ENCODE data around the gene FBXO47.

FBXO47 gene

GRCh38 chr17:38947189-38947588 is 20.0 kb downstream of the FBXO47 start (continued):
- TF ChIP-seq ZNF48 (tag by site-specific recombination; IDR thresholded peaks at IDR 0.05), result no peak
- no peak for TF ChIP-seq PBX3 (CRISPR knock-in tag; IDR thresholded peaks at IDR 0.05)
- TF ChIP-seq ZNF596 (tag by site-specific recombination; IDR thresholded peaks at IDR 0.05), result no peak
- no peak for TF ChIP-seq ZNF211 (tag by site-specific recombination; IDR thresholded peaks at IDR 0.05; ENCODE audit: low read depth)
- TF ChIP-seq SP2 (tag by site-specific recombination; IDR thresholded peaks at IDR 0.05), result no peak
- no peak for TF ChIP-seq ZNF398 (tag by site-specific recombination; IDR thresholded peaks at IDR 0.05)
- TF ChIP-seq KLF10 (tag by site-specific recombination; IDR thresholded peaks at IDR 0.05), result no peak
- TF ChIP-seq ZNF157 (tag by site-specific recombination; IDR thresholded peaks at IDR 0.05), result no peak
- no peak for TF ChIP-seq ZNF24 (tag by site-specific recombination; IDR thresholded peaks at IDR 0.05)
- no peak for TF ChIP-seq ZNF473 (tag by site-specific recombination; IDR thresholded peaks at IDR 0.05)
- no peak for TF ChIP-seq ZSCAN16 (tag by site-specific recombination; IDR thresholded peaks at IDR 0.05)

- TF ChIP-seq ZNF707 (tag by site-specific recombination; IDR thresholded peaks at IDR 0.05), result no peak
- no peak for TF ChIP-seq KLF1 (tag by site-specific recombination; IDR thresholded peaks at IDR 0.05)
- Histone ChIP-seq H3K27ac (ENCODE audit: extremely low read depth, low read depth, low read length) (no peak overlapping the region), H3K36me3 (ENCODE audit: control insufficient read depth in 2 of 2, insufficient read depth in 1 of 2, low read length in 2 of 2) (no peaks in the 10 kb centered on the region), H3K9me3 (ENCODE audit: control insufficient read depth, insufficient read depth, low read depth, low read length) (no peaks in the 10 kb centered on the region), H3K4me1 (ENCODE audit: control insufficient read depth, insufficient read depth, low read length) (no peaks in the 10 kb centered on the region), H3K4me3 (ENCODE audit: low read depth, low read length) (no peak overlapping the region)
- POLR2A ChIA-PET, result no interaction called here
- CTCF ChIA-PET, result interaction anchor here (1.6 to 2.7 kb wide), 2 partner anchors 19 to 40 kb away, joined by 7 to 11 read pairs; partner anchors contain the start of gene LASP1NB
These were observed 23.6 kb downstream of the FBXO47 start for GRCh38 chr17:38943607-38944006.

GRCh38 chr17:38942696-38943334 is 24.4 kb downstream of the FBXO47 start:
- CTCF ChIA-PET, result interaction anchor here (1.2 to 2.7 kb wide), 3 partner anchors 18 to 40 kb away, joined by 3 to 11 read pairs (median 7); partner anchors contain the start of gene LASP1NB

GRCh38 chr17:38940404-38940803 is 26.8 kb downstream of the FBXO47 start:
- POLR2A ChIA-PET, result no interaction called here
- Histone ChIP-seq H3K4me3 (ENCODE audit: low read depth, low read length) (no peak overlapping the region), H3K36me3 (ENCODE audit: control insufficient read depth in 2 of 2, insufficient read depth in 1 of 2, low read length in 2 of 2) (no peaks in the 10 kb centered on the region), H3K27ac (ENCODE audit: extremely low read depth, low read depth, low read length) (no peak overlapping the region), H3K9me3 (ENCODE audit: control insufficient read depth, insufficient read depth, low read depth, low read length) (no peaks in the 10 kb centered on the region), H3K4me1 (ENCODE audit: control insufficient read depth, insufficient read depth, low read length) (no peaks in the 10 kb centered on the region)
- CTCF ChIA-PET, result interaction anchor here (0.6 to 1.3 kb wide), 4 partner anchors 12 to 224 kb away, joined by 3 to 6 read pairs (median 4); no protein-coding TSS in a partner anchor
- TF ChIP-seq ZNF248 (tag by site-specific recombination; IDR thresholded peaks at IDR 0.05) (no peak), GFI1B (tag by site-specific recombination; IDR thresholded peaks at IDR 0.05) (no peak), KLF8 (tag by site-specific recombination; IDR thresholded peaks at IDR 0.05) (no peak), HIC1 (tag by site-specific recombination; IDR thresholded peaks at IDR 0.05) (no peak), ZNF324 (tag by site-specific recombination; IDR thresholded peaks at IDR 0.05) (no peak), ZSCAN4 (tag by site-specific recombination; IDR thresholded peaks at IDR 0.05) (no peak), ZNF654 (tag by site-specific recombination; IDR thresholded peaks at IDR 0.05; ENCODE audit: low read depth) (no peak), ZNF707 (tag by site-specific recombination; IDR thresholded peaks at IDR 0.05) (no peak), ZNF280C (tag by site-specific recombination; IDR thresholded peaks at IDR 0.05) (no peak), HOXA7 (CRISPR knock-in tag; IDR thresholded peaks at IDR 0.05; ENCODE audit: borderline replicate concordance) (no peak)

More at GRCh38 chr17:38942696-38943334, 24.4 kb downstream of the FBXO47 start:
- Histone ChIP-seq H3K36me3 (ENCODE audit: control insufficient read depth in 2 of 2, insufficient read depth in 1 of 2, low read length in 2 of 2) (no peaks in the 10 kb centered on the region), H3K4me1 (ENCODE audit: control insufficient read depth, insufficient read depth, low read length) (no peaks in the 10 kb centered on the region), H3K9me3 (ENCODE audit: control insufficient read depth, insufficient read depth, low read depth, low read length) (no peaks in the 10 kb centered on the region), H3K27ac (ENCODE audit: extremely low read depth, low read depth, low read length) (no peak overlapping the region), H3K4me3 (ENCODE audit: low read depth, low read length) (no peak overlapping the region)
- TF ChIP-seq ZNF624 (tag by site-specific recombination; IDR thresholded peaks at IDR 0.05), result no peak
- POLR2A ChIA-PET, result no interaction called here

All from HEK293 (cell line).